Stimulated activated CD4-positive, alpha-beta T cell treated with anti-CD3 and anti-CD28 coated beads, Interleukin-2, amount 100 ng/mL, for 48 hours (primary cell): ENCODE results near the gene CDKN3.
"Not testable (repeated sequence)": the region's sequence is repeated elsewhere in the genome, so short reads cannot be mapped to it uniquely, and the experiment has no call there.

Experiments
- DNase-seq, 2 donors: peaks; one replicate each; pipeline ENCODE4 v3.0.0-alpha.2; 2020

The CDKN3 gene

DNA sequence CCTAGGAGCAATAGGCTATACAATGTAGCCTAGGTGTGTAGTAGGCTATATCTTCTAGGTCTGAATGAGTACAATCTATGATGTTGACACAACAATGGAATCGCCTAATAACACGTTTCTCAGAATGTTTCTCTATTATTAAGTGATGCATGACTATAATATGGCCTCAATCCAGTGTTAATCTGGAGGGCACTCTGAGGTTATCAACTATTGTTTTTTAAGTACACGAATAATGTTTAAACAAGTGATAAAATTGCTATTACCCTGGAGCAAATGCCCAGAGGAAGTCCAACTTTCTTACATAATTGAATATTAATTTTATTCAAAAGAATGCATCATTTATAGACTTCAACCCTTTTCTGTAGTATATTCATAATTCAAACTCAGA lies 60.8 kb downstream of the CDKN3 start:
- no peak for DNase-seq

DNA sequence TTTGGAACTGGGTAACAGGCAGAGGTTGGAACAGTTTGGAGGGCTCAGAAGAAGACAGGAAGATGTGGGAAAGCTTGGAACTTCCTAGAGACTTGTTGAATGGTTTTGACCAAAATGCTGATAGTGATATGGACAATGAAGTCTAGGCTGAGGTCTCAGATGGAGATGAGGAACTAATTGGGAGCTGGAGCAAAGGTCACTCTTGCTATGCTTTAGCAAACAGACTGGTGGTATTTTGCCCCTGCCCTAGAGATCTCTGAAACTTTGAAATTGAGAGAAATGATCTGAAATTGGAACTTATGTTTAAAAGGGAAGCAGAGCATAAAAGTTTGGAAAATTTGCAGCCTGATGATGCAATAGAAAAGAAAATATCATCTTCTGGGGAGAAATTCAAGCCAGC lies 61.7 kb downstream of the CDKN3 start:
- DNase-seq = not testable (repeated sequence)

DNA sequence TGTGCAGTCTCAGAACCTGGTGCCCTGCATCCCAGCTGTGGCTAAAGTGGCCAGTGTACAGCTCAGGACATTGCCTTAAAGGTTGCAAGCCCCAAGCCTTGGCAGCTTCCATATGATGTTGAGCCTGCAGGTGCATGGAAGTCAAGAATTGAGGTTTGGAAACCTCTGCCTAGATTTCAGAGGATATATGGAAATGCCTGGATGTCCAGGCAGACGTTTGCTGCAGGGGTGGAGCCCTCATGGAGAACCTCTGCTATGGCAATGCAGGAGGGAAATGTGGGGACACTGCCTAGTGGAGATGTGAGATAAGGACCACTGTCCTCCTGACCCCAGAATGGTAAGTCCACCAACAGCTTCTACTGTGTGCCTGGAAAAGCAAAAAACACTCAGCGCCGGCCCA lies 62.3 kb downstream of the CDKN3 start:
- no peak for DNase-seq

DNA sequence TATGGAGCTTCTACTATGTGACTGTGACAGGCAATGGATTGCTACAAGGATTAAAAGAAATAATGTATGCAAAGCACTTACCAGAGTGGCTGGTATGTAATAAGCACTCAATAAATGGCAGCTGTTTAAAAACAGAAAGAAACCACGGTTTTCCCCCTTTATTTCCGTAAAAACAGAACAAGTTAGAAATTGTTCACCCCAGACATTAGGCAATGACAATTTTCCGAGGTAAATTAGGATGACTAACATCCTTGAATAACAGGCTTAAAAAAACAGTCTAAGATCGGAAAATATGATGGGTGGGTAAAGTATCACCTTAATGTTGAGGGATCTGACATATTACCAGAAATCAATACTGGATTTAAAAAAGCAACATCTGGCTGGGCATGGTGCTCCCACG lies 65.2 kb downstream of the CDKN3 start:
- no peak for DNase-seq

DNA sequence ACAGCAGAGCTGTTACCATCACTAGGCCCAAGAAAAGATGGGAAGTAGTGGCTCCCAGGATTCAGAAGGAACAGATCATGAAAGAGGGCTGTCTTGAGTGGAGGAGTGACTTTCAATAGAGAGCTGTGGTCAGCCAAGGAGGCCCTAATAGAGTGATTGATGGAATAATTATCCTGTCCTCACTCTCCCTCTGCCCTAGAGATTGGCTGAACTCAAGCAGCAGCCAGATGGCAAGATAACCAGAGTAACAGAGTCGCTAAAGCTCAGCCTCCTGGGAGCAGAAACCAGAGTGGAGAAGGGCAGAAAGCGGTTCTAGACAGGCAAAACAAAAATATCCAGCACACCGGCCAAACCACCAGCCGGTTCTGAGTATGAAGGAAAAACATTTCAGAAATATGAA lies 68.8 kb downstream of the CDKN3 start:
- no peak for DNase-seq

DNA sequence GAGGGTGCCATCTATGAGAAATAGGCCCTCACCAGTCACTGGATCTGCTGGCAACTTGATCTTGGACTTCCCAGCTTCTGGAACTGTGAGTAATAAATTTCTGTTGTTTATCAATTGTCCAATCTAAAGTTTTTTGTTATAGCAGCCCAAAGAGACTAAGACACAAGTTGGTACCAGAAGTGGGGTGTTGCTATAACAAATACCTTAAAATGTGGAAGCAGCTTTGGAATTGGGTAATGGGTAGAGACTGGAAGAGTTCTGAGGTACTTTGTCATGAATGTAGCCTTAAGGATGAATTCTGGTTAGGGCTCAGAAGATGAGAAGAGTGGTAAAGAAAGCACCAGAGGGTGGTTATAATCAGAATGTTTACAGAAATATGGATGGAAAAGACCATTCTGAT lies 70.5 kb downstream of the CDKN3 start:
- no peak for DNase-seq
